Stimulated activated CD8-positive, alpha-beta memory T cell treated with anti-CD3 and anti-CD28 coated beads, Interleukin-7, amount 100 ng/mL, for 4 hours (primary cell): ENCODE results near the gene TMEM18.
A peak's percentile ranks its signal among the peaks of the same experiment; 100 is the strongest.
"Not testable (repeated sequence)": the region's sequence is repeated elsewhere in the genome, so short reads cannot be mapped to it uniquely, and the experiment has no call there.

ENCODE experiments used
- DNase-seq, 2 donors: peaks; one replicate each; pipeline ENCODE4 v3.0.0-alpha.2; 2020; ENCODE audit warnings: low read depth in 2 of 2

The TMEM18 gene

DNA sequence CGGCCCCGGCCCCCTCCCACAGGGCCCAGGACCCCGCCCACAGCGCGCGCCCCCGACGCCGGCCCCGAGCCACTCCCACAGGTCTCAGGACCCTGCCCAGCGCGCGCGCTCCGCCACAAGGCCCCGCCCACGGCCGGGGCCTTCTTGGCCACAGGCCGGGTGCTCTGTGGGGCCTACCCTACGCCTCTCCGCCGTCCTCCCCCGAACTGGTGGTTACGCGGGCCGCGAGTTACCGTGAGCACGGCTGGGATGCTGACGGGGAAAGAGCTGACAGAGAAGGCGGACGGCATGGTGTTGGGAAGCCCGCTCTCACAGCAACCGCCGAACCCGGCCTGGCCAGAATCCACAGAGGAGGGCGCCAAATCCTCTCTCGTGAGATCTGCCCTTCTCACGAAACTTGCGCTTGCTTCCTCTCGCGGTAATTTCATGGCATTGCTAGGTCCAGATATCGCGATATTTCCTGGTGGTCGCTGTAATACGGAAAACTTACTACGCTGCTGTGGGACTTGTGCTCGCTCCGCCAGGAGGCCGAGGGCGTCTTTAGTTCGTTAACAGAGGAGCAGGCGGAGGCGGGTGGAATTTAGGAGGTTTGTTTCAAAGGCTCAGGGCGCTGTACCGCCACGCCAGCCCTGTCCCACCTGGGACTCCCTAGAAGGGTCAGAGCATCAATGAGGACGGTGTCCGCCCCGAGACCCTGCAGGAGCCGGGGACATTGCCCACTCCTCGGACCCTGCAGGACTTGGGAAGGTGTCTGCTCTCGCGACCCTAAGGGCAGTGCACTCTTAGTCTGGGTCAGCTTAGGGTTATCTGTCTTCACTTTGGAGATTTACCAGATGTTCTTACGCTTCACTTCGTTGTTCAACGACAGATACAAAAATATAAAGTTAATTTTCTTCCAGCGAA is at the start of gene TMEM18:
Gene TMEM18 (minus strand): TSS at position 351 of the 903 bp plus-strand sequence. CDS start 61 bp downstream, at position 290.
- DNase-seq: peak; percentile 90 to 96

DNA sequence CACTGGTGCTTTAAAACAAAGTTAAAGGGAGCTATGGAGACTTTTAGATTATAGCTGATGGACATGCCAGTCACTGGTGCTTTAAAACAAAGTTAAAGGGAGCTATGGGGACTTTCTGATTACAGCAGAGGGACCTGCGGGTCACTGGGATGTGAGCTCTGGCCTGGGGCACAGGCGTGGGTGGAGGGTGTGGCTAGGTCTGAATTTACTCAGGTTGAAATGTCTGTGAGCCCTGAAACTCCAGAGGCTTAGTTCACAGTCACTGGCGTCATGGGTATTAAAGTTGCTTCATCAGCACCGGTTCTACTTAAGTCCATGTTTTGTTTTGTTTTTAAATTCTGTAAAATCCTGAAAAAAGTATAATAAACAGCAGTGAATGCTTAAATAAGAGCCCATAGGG is 49.0 kb upstream of the TMEM18 start:
- no peak for DNase-seq

DNA sequence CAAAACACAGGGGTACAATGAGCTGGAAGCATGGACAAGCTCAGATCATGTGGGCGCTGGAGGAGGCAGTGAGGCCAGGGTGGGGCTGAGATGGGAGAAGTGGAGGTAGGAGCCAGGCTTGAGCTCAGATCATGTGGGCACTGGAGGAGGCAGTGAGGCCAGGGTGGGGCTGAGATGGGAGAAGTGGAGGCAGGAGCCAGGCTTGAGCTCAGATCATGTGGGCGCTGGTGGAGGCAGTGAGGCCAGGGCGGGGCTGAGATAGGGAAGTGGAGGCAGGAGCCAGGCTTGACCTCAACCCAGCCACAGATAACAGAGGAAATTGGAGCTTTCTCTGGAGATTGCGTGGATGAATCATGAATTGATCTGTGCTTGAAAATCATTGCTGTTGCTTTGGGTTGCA is 48.3 kb upstream of the TMEM18 start:
- DNase-seq: no peak

DNA sequence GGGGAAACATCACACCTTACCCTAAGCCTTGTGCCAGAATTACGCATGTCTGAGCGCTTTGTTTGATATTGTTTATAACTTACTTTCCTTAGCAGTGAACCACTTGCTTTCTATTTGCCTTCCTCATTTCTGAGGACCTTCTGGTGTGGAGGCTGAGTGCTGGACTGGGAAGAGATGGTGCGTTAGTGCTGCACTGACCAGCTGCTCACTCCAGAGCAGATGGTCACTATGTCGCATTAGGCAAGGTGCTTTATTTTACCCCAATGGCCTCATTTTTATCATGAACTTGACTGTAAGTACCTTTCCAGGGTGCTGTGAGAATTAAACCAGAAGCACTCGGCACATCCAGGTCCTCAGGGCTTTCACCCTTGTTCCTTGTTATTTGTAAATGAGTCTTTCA is 46.6 kb upstream of the TMEM18 start:
- no peak for DNase-seq

DNA sequence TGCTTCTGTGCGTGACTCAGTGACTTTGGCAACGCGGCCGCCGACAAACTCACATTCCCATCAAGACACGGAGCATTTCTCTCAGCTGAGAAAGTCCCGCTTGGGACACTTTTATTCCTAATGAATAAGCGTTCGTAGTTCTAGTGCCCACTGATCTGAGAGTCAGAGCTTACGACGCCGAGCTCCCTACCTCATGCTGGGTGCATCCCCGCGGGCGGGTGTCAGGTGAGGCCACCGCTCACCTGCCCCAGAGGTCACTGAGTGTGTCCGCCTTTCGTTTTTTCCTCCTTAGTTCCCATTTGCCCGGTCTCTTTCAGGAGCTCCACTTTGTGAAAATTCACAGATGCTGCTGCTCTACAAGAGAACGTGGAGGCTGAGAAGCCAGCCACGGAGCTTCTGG is 43.6 kb upstream of the TMEM18 start:
- DNase-seq: no peak

DNA sequence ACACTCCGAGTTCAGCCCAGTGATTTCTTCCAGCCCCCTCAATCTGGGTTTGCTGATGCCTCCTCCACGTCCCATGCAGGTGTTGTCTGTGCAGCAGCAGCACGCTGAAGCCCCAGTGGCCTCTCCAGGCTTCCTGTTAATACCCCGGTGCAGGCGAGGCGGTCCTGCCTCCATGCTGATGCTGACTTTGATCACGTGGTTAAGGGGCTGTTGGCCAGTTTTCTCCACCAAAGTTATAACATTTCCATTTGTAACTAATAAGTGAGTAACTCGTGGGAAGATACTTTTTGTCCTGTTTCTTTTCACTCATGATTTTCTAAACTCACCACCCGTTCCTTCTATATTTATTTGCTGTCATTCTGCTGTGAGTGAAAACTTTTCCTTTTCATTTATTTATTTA is 42.5 kb upstream of the TMEM18 start:
- DNase-seq: no peak

DNA sequence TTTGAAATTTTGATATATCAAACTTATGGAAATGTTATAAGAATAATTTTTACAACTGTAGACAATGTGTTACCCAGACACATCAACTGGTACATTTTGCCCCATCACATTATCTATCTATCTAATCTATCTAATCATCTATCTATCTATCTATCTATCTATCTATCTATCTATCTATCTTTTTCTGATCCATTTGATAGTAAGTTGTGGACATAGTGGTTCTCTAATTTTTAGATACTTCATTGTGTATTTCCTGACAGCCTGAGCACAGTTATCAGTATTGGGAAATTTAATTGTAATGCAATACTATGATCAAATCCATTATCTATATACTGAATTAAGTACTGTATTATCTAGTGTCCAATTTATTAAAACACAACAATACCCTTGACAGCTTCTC is 42.0 kb upstream of the TMEM18 start:
- DNase-seq: no peak

DNA sequence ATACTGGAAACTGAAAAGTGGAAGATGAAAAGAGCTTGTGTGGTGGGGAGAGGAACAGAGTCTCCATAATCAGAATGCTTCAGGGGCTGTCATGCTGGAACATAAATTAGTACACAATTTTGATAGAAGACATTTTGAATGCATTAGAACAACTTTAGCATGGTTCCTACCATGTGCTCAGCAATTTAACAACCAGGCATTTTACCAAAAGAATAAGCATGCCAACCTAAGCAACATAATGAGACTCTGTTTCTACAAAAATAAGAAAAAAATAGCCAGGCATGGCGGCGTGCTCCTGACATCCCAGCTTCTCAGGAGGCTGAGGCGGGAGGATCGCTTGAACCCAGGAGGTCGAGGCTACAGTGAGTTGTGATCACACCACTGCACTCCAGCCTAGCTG is 40.5 kb upstream of the TMEM18 start:
- DNase-seq: no peak

DNA sequence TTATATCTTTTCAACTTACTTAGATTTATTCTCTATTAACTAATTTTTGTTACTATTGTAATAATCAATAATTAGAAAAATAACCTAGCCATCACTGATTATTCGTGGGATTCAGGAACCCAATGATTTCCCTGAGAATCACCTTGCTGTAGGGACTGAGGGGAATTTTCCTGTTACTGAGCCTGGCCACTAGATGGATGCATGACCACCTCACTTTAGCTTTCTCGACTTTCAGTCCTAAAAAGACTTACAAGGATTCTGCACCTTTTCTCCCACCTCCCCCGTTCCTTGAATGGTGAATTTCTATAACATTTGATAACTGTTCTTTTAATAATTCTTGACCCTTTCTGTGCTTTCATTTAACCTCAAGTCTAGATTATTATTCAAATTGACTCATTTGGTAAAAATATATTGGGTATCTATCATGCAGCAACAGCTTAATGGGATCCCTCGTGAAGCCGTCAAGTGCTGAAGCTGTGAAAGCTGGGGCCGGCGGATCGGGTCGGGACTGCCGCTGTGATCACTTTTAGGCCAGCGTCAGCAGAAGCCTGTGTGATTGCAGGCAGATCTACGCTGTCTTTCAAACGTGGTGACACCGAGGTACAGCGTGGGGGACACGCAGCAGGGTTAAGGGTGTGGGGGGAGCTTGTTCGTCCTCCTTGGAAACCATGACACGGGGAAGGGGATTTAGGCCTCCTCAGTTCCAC is 38.8 kb upstream of the TMEM18 start:
- no peak for DNase-seq

DNA sequence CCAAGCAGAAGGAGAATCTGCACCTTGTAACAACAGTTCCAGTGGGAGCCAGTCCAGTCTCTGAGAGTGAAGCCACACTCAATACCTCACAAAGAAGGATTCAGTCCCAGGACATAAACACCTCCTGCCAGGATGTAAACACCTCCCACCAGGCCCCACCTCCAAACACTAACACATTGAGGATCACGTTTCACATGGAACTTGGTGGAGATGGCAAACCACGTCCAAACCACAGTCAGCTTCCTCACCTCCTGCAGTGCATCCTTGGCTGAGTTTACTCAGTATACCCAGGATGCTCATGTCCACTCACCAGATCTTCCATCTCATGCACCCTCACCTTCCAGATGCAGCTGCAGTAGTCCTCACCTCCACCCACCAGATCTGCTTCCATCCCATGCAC is 37.8 kb upstream of the TMEM18 start:
- DNase-seq: no peak

DNA sequence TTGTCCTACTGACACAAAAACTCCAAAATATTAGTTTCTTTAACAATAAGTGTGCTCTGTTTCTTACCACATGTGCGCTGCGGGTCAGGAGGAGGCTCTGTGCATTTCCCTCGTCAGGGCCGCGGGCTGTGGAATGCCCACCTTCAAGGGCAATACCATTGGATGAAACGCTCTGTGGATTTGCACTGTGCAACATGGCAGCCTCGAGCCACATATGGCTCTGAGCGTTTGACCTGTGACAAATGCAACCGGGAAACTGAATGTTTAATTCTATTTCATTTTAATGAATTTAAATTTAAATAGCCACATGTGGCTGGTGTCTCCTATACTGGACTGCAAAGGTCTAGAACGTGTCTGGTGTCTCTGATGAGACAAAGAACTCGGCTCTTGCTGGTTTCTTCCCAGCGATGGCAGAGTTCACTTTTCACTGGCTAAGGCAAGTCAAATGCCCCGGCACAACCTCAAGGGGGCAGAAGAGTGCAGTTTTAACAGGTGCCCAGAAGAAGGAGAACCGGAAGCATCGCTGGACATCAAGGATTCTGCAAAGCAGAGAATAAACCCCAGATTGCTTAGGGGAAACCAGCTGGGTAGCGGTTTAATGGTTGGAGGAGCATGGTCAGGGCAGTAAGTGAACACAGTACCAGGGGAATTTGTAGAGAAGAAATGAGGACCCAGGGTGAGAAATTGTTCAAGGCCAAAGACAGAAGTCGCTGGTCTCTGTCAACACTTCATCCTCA is 37.0 kb upstream of the TMEM18 start:
- no peak for DNase-seq

DNA sequence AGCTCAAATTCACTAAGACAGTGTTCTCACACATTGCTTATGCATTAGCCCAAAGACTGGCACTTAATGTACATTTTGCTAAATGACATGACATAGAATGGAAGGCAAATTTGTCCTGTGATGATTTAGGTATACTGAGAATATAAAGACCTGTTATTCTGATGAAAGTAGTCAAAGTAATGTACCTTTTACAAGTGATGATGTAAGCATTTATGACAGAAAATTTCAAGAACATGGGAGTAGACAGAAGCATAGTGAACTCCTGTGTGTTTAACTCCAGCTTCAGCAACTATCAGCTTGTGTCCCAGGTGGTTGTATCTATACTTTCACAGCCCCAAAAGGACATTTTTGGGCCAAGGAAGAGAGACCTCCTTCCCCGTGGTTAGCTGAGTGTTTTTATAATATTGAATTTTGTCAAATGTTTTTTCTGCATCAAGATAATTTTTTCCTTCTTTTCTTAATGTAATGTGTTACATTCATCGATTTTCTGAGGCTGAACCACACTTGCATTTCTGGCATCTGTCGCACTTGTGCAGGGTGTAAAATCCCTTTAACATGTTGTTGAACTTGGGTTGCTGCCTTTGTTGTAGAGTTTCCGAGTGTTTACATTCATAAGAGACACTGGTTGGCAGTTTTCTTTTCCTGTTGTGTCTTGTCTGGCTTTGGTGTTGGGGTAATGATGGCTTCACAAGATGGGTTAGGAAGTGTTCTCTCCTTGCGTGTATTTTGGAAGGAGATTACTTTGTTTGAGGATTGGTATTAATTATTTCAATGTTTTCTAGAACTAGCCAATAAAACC is 33.9 kb upstream of the TMEM18 start:
- DNase-seq: no peak

DNA sequence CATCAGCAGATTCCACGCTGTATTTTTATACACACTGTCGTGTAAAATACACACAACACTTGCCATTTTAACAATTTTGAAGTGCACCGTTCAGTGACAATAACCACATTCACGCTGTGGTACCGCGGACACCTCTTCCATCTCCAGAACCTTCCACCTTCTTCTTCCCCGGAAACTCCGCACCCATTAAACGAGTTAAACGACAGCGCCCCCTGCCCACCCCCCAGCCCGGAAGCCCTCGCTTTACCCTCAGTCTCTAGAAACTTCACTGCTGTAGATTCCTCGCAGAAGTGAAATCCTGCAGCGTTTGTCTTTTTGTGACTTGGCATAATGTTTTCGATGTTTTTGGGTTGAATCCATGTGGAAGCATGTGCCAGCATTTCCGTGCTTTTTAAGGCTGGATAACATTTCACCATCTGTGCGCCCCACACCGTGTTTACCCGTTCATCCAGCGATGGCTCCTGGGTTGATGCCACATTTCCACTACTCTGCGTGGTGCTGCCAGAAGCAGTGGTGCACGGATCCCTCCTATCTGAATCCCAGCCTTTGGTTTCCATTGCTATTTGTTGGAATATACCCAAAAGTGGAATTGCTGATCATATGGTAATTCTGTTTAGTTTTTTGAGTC is 32.0 kb upstream of the TMEM18 start:
- DNase-seq: no peak

DNA sequence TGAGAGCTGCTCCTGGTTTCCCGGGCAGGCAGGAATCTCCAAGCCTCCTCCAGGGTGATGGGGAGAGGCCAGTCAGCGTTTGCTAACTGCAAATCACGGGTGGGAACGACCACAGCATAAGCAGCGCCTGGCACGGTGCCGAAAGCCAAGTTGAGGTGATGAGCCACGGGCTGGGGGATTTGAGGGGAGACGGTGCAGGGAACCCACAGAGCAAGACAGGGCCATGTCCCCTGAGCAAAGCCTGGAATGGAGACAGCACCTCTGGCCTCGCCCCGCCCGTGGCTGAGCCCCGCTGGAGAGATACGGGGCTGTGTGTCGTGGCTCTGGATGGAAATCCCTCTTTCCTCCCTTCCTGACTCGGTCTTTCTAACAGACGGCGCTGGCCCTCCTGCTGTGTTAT is 31.5 kb upstream of the TMEM18 start:
- DNase-seq: no peak

DNA sequence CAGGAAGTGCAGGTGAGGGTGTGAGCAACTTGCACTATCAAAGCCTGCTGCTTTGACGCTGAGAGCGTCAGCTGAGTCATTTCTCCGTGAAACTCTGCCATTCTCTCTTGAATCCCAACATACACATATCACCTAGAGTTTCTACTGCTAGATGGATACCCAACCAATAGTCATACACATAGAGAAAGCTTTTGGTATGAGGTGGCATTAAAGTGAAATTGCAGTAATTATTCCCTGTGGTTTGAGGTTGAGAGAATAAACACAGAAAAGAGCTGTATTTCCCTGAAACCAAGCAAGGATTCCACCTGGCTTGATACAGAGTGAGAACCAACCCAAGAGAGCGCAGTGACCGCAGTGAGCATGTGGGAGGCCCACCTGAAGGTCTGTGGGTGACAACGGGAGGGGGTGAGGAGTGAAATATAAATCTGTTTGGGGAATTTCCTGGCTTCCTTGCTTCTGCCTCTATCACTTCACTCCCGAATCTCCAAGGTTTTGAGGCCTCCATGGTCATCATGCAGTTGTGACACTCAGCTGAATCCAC is 28.8 kb upstream of the TMEM18 start:
- no peak for DNase-seq

DNA sequence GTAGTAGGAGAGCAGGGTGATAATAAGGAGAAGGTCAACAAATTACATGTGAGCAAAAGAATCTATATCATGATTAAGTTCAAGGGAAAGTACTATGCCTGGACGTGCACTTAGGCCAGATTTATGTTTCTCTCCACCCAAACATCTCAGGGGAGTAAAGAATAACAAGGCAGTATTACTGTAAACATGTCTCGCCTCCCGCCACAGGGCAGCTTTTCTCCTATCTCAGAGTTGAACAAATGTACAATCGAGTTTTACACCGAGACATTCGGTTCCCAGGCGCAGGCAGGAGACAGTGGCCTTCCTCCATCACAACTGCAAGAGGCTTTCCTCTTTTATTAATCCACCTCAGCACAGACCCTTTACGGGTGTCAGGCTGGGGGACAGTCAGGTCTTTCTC is 25.6 kb upstream of the TMEM18 start:
- not testable (repeated sequence) for DNase-seq

DNA sequence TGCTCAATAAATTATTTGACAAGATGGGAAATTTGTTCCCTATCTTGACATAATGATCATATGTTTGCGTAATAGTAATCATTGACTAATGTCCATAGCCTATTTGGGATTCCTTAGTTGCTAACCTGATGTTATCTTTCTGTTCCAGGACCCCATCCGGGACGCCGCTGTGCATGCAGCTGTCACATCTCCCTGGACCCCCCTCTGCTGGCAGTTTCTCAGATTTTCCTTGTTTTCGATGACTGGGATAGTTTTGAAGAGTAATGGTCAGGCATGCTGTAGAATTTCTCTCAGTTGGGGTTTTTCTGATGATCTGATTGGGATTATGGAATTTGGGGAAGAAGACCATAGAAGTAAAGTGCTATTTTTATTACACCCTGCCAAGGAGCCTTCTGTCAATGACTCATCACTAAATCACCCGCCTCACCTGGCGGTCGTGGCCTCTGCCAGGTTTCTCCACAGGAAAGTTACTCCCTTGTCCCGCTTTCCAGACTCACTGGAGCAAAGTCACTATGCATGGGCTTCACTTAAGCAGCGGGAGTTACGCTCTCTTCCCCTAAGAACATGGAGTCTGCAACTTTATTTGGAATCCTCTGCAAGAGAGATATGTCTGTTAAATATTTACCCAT is 19.9 kb upstream of the TMEM18 start:
- DNase-seq: no peak

DNA sequence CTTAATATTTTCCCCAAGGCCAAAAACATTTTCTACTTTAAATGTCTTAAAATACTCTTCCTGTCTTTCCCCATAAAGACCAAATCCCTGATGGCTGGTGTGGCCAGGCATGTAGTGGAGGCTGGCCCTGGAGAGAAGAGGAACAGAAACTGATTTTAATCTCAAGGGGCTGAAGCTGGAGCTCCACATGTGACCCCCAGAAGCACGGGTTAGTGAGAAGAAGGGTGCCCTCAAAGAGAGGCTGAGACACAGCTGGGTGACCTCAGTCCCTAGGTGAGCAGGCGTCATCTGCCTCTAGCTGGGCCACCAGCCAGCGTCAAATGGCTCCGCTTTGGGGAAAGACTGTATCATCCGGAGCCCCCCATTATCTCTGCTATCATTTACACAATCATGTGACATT is 19.3 kb upstream of the TMEM18 start:
- DNase-seq: no peak

DNA sequence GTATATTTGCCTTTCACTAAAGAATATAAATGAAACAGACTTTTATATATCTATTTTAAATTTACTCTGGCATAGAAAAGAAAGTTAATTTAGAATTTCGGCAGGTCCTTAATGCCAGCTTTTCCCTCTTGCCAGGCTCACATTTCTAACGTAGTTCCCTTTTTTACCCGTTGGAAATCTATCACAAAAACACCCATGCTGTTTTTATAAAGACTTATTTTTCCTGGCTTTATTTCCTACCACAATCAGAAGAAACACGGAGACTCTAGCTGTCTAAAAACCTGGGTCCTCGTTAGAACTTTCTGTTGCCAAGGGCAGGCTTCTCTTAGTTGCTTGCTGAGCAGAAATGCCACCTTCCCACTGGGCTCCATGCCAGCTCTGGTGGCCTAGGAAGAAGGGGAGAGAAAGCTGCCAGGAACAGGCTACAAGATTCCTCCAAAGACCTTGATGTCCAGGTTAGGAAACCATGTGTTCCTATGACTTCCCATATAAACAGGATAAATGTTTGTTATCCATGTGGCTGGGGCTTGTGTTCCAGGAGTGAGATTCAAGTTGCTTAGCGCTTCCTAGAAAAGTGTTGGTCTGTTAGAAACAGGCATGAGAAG is 17.8 kb upstream of the TMEM18 start:
- DNase-seq: no peak

DNA sequence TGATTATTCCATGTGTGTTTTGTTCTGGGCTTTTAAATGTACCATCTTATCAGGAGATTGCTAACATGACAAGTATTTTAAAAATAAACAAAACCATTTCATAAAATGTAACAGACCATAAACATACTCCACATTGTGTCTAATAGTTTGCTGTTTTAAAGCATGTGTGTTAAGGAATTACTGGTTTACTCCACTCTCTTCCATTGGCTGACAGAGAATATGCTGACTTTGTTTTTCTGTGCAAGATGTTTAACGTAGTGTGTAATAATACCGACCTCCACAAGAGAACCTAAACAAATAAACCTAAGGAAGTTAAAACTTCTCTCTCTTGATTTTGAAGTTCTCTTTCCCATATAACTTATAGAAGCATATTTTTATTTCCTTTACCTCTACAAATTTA is 17.0 kb upstream of the TMEM18 start:
- DNase-seq: no peak
